Measurements from ENCODE around the gene GNMT. TPM values are rescaled to one million over a fixed set of nuclear protein-coding genes. Genes with fewer than 3 reads are reported as not detected.

GNMT gene
- total RNA-seq, result 0.16 and 0.36 TPM in 2 replicates

DNA sequence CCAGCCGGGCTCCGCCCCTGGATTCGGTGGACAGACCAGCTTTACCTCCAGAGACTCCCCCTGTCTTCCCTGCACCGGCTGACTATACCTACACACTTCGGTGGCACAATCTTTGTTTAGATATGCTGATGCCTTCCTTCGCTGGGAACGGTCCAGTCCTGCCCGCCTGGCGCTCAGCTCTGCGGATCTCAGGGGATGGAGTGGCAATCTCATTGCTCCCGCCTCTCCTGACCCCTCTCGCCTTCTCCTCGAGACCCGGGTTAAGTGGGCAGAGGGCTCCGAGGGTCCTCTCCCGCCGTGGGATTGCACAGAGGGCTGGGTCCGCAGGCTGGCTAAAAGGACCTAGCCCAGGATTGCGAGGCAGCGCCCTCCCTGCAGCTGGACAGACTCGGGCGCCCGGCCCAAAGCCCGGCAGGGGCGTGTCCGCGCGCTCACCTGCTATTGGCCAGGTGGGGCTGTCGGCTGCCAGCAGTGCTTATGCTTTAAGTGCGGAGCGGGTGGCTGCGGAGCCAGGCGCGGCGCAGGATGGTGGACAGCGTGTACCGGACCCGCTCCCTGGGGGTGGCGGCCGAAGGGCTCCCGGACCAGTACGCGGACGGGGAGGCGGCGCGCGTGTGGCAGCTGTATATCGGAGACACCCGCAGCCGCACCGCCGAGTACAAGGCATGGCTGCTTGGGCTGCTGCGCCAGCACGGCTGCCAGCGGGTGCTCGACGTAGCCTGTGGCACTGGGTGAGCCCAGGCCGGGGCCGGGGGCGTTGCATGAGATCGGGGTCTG lies at the start of gene GNMT:
Gene GNMT (plus strand): TSS at position 512 of the 777 bp plus-strand sequence. CDS start 14 bp downstream, at position 526.

DNA sequence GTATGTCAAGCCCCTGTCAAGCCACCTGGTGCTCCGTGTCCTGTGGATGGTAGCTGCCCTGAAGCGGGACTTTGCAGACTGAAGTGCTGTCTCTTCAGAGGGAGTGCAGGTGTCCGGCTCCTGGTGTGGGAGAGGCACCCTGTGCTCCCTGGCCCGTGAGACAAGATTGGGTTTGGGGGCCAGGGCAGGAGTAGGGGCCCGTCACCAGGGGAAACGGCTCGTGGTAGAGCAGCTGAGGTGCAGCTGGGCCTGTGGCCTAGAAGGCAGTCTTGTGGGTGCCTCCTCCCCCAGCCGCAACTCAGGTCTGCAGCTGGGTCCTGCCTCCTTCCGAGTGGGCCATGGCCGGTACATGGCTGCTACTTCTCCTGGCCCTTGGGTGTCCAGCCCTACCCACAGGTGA lies 44.8 kb upstream of the GNMT start, which contains the start of gene PTCRA:
Gene PTCRA (plus strand): TSS at position 322 of the 400 bp plus-strand sequence. CDS start 17 bp downstream, at position 339.

DNA sequence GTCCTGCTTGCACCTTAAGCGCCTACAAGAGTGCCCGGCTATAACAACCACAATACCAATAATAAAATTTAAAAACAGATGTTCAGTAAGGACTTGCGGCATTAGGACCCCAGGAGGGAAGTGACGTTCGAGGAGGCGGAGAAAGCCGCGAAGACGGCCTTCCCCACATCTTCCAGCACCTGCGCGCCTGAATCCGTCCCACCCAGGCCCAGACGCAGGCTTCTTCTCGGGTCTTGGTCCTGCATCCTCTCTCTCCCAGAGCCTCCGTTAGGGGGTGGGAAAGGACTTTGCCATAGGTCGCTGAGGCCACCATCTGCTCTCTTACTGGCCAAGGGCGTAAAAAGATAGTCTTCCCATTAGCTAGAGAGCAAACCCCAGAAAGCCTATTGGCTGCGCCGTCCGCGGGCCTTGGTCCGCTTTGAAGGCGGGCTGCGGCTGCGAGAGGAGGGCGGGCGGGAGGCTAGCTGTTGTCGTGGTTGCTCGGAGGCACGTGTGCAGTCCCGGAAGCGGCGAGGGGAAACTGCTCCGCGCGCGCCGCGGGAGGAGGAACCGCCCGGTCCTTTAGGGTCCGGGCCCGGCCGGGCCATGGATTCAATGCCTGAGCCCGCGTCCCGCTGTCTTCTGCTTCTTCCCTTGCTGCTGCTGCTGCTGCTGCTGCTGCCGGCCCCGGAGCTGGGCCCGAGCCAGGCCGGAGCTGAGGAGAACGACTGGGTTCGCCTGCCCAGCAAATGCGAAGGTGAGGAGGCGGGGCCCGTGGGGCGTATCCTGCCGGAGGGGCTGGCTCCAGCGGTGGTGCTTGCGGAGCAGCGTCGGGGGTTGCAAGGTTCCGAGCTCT lies 31.4 kb upstream of the GNMT start, which contains the start of gene CNPY3:
Gene CNPY3 (plus strand): TSS at position 495 of the 835 bp plus-strand sequence. CDS start 91 bp downstream, at position 586.

DNA sequence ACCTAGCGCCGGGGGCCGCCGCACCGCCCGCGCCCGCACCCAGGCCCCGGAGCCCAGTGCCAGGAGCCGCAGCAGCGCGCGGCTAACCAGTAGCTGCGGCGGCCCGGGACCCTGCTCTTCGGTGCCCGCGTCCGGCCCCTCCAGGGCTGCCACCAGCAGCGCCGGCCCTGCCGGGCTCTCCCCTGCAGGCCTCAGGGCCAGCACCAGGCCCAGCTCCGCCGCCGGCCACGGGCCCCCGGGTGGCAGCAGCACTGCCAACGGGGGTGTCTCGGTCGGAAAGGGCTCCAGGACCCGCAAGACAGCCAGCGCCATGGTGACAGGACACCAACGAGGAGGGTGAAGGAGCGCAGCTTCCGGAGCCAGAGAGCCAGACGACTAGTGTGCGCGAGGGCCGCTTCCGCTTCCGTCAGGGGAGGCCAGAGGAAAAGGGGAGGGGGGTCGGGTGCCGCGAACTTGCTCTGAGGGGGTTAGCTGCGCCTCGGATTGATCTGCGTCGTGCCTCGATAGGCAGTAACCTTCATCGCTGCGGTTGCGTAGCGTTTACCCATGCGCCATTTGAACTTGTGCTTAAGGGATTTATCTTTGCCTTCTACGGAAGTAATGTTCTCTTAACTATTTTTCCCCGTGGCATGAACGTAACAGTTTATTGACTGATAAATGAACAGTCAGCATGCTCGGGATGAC lies 18.4 kb downstream of the GNMT start, which contains the start of gene PEX6:
Gene PEX6 (minus strand): TSS at position 343 of the 684 bp plus-strand sequence. CDS start 31 bp downstream, at position 312.

DNA sequence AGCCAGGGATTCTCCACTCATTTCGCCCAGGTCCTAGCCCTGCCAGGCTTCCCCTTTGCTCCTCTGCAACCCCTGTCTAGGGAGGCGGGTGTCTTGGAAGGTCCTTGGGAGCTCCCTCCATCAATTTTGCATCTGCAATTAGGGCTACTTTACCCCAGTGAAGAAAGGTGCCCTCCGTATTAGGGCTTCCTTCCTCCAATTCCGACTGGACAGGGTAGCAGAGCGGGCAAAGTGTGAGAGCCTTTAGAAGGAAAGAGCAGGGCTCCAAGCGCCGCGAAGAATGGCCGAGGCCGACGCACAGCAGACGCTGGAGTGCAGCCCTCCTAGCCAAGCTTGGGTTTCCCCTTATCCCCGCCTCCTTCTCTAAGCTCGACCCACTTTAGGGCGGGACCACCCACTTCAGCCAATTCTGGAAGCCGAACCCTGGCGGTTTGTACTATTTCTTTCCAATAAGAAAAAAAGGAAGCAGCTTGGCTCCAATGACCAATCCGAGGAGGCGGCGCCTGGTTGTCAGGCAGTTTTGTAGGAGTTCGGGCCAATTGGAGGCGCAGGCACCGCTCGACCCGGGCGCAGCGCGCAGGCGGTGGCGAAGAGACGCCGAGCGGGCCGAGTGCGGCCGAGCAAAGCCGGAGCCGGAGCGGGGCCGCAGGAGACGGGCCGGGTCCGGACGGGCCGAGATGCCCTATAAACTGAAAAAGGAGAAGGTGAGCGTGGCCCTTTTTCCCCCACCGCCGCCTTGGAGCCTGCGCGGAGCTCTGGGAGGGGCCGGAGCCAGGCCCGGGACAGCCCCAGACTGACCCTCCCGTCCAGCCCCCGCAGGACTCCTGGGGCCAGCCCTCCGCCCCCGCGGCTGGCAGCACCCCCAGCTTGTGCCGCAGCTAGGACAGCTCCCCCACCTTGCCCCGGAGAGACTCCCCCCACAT lies 23.7 kb downstream of the GNMT start, which contains the start of gene PPP2R5D:
Gene PPP2R5D (plus strand): TSS at position 570 of the 923 bp plus-strand sequence. CDS start 108 bp downstream, at position 678.

Other genes starting within 250 kb of the GNMT start
- 2.2 and 2.9 TPM in 2 replicates for gene PRPH2, start 238.2 kb upstream of the GNMT start, total RNA-seq
- gene TBCC, start 214.7 kb upstream of the GNMT start, total RNA-seq, result 36.8 and 40.1 TPM in 2 replicates
- gene BICRAL, start 178.7 kb upstream of the GNMT start, total RNA-seq, result 9.8 and 10.5 TPM in 2 replicates
- gene RPL7L1, start 81.1 kb upstream of the GNMT start, total RNA-seq, result 81.2 and 95.1 TPM in 2 replicates
- not detected in 2 replicates for gene PTCRA, start 44.7 kb upstream of the GNMT start, total RNA-seq
- 31.5 and 36.7 TPM in 2 replicates for gene CNPY3, start 31.3 kb upstream of the GNMT start, total RNA-seq
- gene PEX6, start 18.4 kb downstream of the GNMT start, total RNA-seq, result 32.2 and 48.8 TPM in 2 replicates
- gene PPP2R5D, start 23.8 kb downstream of the GNMT start, total RNA-seq, result 36.2 and 41.2 TPM in 2 replicates
- gene MEA1, start 53.2 kb downstream of the GNMT start, total RNA-seq, result 26.4 and 29.3 TPM in 2 replicates
- 111 and 112 TPM in 2 replicates for gene KLHDC3, start 53.5 kb downstream of the GNMT start, total RNA-seq
- gene RRP36, start 60.9 kb downstream of the GNMT start, total RNA-seq, result 75.5 and 82.8 TPM in 2 replicates
- 87.6 and 93.6 TPM in 2 replicates for gene CUL7, start 93.1 kb downstream of the GNMT start, total RNA-seq
- gene MRPL2, start 98.7 kb downstream of the GNMT start, total RNA-seq, result 13.7 and 14.4 TPM in 2 replicates
- gene KLC4, start 98.9 kb downstream of the GNMT start, total RNA-seq, result 17.2 and 20.1 TPM in 2 replicates
- gene PTK7, start 115.6 kb downstream of the GNMT start, total RNA-seq, result 361 and 514 TPM in 2 replicates
- gene SRF, start 210.5 kb downstream of the GNMT start, total RNA-seq, result 59.1 and 64.4 TPM in 2 replicates
- 21.9 and 32.8 TPM in 2 replicates for gene CUL9, start 221.4 kb downstream of the GNMT start, total RNA-seq